ENCODE data around the gene ATXN2. TPM values are rescaled to one million over a fixed set of nuclear protein-coding genes. Genes with fewer than 3 reads are reported as not detected.
A peak's percentile ranks its signal among the peaks of the same experiment; 100 is the strongest.

Gene ATXN2
- polyA plus RNA-seq, 4 donors: 56.3 to 84.6 (median 65.7) TPM

DNA sequence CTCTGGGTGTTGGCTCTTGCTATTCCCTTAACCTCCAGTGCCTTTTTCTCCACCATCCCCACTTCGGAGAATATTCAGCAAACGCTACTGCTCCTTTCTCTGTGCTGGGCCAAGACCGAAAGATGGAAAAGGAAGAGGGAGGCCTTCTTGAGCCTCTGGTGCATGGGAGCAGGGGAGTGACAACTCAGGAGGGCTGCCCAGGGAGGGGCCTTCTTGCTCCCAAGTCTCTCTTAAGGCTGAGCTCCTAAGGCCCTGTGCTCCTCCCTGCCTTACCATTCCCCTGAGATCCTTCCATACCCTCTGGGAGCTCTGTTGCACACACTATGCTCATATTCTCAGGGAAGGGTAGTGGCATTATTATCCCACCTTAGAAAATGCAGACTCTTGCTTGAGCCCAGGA, 158.5 kb downstream of the ATXN2 start:
- DNase-seq (ENCODE audit: low read depth in 4 of 4, low spot score in 3 of 4): no peak

GRCh38 chr12:111440152-111440551, 159.0 kb downstream of the ATXN2 start:
- DNase-seq (ENCODE audit: low read depth in 4 of 4, low spot score in 3 of 4): no peak

DNA sequence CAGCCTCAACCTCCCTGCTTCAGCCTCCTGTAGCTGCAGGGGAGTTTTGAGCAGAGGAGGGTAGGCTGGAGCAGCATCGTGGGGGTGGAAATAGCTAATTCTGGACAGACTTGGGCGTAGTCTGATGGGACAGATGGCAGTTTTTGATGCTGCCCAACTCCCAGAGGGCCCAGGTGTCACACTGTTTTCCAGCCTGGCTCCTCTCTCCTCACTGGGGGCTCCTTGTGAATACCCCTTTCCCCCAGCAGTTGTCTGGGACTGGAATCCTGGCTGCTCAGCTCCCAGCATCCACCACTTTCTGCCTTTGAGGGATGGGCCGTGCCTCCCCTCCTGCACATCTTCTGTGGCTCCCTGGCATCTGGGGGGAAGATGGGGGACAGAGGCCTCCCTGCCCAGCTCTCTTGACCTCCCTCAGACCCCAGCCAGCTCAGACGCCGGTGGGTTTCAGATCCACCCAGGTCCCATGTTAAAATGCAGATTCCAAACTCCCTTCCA, 159.4 kb downstream of the ATXN2 start:
- no peak for DNase-seq (ENCODE audit: low read depth in 4 of 4, low spot score in 3 of 4)

- no peak for DNase-seq (ENCODE audit: low read depth in 4 of 4, low spot score in 3 of 4)
These were observed 160.6 kb downstream of the ATXN2 start for GRCh38 chr12:111438481-111438880.

GRCh38 chr12:111437816-111438454, 161.2 kb downstream of the ATXN2 start:
- no peak for DNase-seq (ENCODE audit: low read depth in 4 of 4, low spot score in 3 of 4)

GRCh38 chr12:111436811-111437210, 162.3 kb downstream of the ATXN2 start:
- no peak for DNase-seq (ENCODE audit: low read depth in 4 of 4, low spot score in 3 of 4)

DNA sequence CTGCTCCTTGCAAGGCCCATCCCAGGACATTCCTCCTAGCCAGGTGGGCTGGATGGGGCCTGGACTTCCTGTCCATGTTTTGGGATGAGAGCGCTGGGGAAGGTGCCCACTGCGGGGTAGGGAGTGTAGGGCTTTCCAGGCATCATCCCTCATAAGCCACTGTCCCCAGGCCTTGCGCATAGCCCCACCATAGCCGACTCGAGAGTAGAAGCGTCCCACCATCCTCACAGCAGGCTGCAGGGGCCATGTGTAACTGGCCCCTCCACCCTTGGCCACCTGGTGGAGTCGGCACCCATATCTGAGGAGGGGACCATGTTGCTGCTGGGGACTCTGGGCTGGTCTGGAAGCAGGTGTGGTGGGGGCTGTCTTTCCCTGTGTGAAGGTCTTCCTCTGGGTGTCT, 162.8 kb downstream of the ATXN2 start:
- no peak for DNase-seq (ENCODE audit: low read depth in 4 of 4, low spot score in 3 of 4)

DNA sequence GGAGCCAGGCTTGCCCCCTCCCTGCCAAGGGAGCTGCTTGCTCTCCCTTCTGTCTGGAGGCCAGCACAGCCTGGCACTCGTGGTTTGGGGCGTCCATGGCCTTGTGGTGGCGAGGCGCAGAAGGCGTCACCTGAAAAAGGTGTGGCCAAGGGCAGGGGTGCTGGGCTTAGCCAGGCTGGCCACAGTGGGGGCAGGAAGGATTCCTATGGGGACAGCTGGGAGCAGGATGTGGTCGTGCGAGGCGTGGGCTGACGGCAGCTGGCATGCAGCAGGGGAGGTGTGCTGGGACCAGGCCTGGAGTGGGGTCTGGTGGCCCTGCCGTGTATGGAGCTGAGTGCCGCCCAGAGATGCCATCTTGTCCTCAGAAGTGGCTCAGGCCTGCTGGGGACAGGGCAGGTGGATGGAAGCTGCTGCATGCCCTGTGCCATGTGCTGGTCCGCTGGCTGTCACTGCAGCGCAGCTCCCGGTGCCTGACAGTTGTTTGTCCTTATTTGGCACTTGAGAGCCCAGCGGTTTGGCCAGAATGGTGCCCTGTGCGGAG, 163.4 kb downstream of the ATXN2 start:
- DNase-seq (ENCODE audit: low read depth in 4 of 4, low spot score in 3 of 4): no peak

DNA sequence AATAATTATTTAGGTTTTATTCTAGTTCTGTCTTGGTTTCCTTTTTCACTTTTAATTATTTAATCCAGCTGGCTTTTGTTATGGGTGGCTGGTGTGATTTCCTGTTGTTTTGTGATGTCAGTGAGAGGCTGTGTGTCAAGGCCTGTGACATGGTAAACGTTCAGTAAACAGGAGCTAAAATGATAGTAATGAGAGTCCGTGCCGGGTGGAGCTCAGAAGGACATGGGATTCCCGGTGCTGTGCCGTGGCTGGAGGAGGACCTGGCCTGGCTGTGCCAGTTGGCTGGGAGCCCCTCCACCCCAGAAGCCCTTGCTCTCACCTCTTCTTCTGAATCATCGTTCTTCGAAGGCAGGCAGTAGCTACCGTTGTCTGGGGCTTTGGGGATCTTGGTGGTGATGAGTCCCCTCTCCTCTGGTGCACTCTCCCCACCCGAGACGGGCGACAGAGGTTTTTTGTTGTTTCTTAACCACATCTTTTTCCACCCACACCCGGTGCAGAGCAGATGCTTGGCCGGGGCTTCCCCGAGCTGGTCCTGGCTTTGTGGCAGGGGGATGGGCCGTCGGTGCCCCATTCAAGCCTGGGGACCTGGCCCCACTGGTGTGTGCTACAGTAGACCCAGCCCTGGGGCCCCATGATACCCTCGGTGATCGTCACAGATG, 164.3 kb downstream of the ATXN2 start:
- peak in 3 of 4 donors; percentile 31 to 38 (median 35) for DNase-seq (ENCODE audit: low read depth in 4 of 4, low spot score in 3 of 4)

GRCh38 chr12:111434049-111434448, 165.1 kb downstream of the ATXN2 start:
- DNase-seq (ENCODE audit: low read depth in 4 of 4, low spot score in 3 of 4): no peak

GRCh38 chr12:111431772-111432171, 167.3 kb downstream of the ATXN2 start:
- DNase-seq (ENCODE audit: low read depth in 4 of 4, low spot score in 3 of 4): no peak

GRCh38 chr12:111430433-111431353, 168.4 kb downstream of the ATXN2 start:
- DNase-seq (ENCODE audit: low read depth in 4 of 4, low spot score in 3 of 4): no peak

DNA sequence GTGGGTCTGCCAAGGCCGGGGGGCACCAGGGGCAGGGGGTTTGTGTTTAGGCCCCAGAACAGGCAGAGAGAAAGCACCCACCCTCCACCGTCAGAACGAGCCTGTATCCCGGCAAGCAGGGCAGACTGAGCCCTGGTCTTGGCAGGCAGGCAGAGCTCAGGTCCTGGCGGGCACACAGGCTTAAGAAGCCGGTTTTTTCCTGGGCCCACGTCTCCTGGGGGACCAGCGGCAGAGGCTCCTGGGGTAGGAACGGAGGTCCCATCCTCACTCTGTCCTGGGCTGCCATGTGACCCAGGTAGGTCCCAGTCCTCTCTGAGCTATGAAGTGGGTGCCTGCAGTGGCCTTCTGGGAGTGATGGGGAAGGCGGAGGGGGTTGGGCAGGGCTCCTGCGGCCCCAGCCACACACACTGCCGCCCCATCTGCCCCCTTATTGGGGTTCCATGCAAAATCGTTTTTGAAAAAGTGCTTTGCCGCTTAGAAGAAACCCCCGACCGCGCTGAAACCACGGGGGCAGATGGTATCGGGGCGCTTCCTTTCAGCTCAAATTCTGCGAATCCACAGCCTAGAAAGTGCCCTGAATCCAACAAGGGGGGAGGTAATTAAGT, 169.2 kb downstream of the ATXN2 start:
- no peak for DNase-seq (ENCODE audit: low read depth in 4 of 4, low spot score in 3 of 4)

DNA sequence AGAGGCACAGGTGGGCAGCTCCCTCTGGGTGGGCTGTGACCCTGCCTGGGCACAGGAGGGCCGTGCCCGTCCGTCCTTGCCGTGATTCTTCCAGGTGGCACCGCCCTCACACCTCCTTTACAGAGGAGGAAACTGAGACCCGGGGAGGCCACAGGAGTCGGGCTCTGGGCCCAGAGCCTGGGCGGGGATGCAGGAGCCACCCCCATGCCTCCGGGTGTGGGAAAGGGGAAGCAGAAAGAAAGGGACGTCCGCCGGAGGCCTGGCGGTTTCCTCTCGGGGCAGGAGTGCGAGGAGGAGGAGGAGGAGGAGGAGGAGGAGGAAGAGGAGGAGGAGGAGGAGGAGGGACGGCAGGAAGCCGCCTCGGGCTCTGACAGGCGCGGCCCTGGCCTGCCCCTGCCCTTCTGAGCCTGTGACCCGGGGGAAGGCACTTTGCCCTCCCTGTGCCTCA, 170.4 kb downstream of the ATXN2 start:
- DNase-seq (ENCODE audit: low read depth in 4 of 4, low spot score in 3 of 4): no peak

DNA sequence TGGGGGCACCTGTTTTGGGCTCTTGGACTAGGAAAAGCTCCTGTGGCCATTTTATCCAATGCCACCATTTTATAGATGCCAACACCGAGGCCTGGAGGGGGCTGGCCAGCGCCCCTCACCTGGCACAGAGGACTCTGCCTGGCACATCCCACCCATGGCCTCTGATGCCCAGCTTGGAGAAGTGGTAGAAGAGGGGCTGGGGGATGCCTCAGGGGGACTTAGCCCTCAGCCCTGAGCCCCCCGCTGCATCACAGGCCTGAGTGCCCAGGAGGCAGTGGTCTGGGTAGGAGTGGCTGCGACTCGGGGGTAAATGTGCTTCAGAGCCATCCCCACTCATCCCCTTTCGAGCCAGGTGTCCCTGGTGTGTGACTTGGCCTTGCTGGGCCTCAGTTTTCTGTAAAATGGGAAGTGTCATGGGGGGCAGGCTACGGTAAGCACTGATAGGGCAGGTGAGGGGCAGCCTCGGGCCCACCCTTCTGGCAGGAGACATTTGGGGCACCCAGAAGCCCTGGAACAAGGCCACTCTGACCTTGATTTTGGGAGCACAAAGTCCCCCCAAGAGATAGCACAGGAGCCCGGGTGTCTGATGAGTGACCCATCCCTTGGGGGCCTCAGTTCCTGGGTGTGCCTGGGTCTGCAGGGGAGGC, 170.9 kb downstream of the ATXN2 start:
- DNase-seq (ENCODE audit: low read depth in 4 of 4, low spot score in 3 of 4): no peak

- no peak for DNase-seq (ENCODE audit: low read depth in 4 of 4, low spot score in 3 of 4)
These were observed 171.6 kb downstream of the ATXN2 start for GRCh38 chr12:111427417-111428074.

GRCh38 chr12:111426344-111427185, 172.6 kb downstream of the ATXN2 start:
- no peak for DNase-seq (ENCODE audit: low read depth in 4 of 4, low spot score in 3 of 4)

DNA sequence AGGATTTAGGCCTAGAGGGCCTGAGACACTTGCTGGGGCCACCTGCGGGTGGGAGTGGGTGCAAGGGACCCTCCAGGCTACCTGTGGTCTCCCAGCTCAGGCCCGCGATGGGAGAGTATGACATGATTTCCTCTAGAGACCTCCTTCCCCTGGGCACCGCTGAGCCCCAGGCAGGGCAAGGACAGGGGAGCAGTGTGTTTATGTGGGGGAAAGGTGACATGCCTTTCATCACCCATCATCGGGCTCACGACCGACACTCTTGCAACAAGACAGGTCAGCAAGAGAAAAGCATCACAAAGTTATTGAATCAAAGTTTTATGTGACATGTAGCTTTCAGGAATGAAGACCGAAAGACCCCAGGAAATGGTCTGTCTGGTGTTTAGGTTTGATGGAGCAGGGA, 173.5 kb downstream of the ATXN2 start:
- no peak for DNase-seq (ENCODE audit: low read depth in 4 of 4, low spot score in 3 of 4)

Measured in right renal pelvis (tissue), 4 donors.